ENCODE results near the gene MPO. TPM values are rescaled to one million over a fixed set of nuclear protein-coding genes. Genes with fewer than 3 reads are reported as not detected.

MPO gene
- polyA plus RNA-seq, 1 experiment = not detected

GRCh38 chr17:58327363-58328194 is 46.8 kb upstream of the MPO start:
- no peak for DNase-seq (ENCODE audit: low read depth)
- Histone ChIP-seq H3K36me3 (ENCODE audit: control insufficient read depth, insufficient read depth, low read length) (no peaks in the 10 kb centered on the region), H3K4me3 (ENCODE audit: low read depth, low read length) (no peak overlapping the region), H3K27me3 (ENCODE audit: control insufficient read depth, insufficient read depth, low read length) (no peaks in the 10 kb centered on the region)
- POLR2A ChIA-PET = no interaction called here
- no peak for TF ChIP-seq CTCF (IDR thresholded peaks at IDR 0.05; ENCODE audit: insufficient read depth, low read depth, low read length)
- CTCF ChIA-PET = interaction anchor here (0.5 to 4.0 kb wide), 5 partner anchors 10 to 166 kb away, joined by 3 to 21 read pairs (median 3); no protein-coding TSS in a partner anchor

- Histone ChIP-seq H3K27me3 (ENCODE audit: control insufficient read depth, insufficient read depth, low read length) (no peaks in the 10 kb centered on the region), H3K4me3 (ENCODE audit: low read depth, low read length) (no peak overlapping the region), H3K36me3 (ENCODE audit: control insufficient read depth, insufficient read depth, low read length) (no peaks in the 10 kb centered on the region)
- ChIA-PET POLR2A (interaction anchor here (1.2 kb wide), 1 partner anchor 26 kb away, joined by 3 read pairs; the partner anchor contains the start of gene SUPT4H1), CTCF (interaction anchor here (0.9 to 4.0 kb wide), 5 partner anchors 10 to 121 kb away, joined by 3 to 21 read pairs (median 6); partner anchors contain the start of gene RNF43)
- no peak for TF ChIP-seq CTCF (IDR thresholded peaks at IDR 0.05; ENCODE audit: insufficient read depth, low read depth, low read length)
- no peak for DNase-seq (ENCODE audit: low read depth)
Measured at GRCh38 chr17:58326609-58327362, 46.1 kb upstream of the MPO start.

GRCh38 chr17:58325976-58326468 is 45.3 kb upstream of the MPO start:
- Histone ChIP-seq H3K36me3 (ENCODE audit: control insufficient read depth, insufficient read depth, low read length) (no peaks in the 10 kb centered on the region), H3K4me3 (ENCODE audit: low read depth, low read length) (no peak overlapping the region), H3K27me3 (ENCODE audit: control insufficient read depth, insufficient read depth, low read length) (no peaks in the 10 kb centered on the region)
- TF ChIP-seq CTCF (IDR thresholded peaks at IDR 0.05; ENCODE audit: insufficient read depth, low read depth, low read length) = no peak
- DNase-seq (ENCODE audit: low read depth) = no peak
- POLR2A ChIA-PET = interaction anchor here (1.2 kb wide), 1 partner anchor 26 kb away, joined by 3 read pairs; the partner anchor contains the start of gene SUPT4H1
- CTCF ChIA-PET = interaction anchor here (1.1 to 4.0 kb wide), 3 partner anchors 9 to 91 kb away, joined by 3 to 21 read pairs (median 6); partner anchors contain the start of genes RNF43 and SUPT4H1

GRCh38 chr17:58325289-58325726 is 44.6 kb upstream of the MPO start:
- ChIA-PET POLR2A (interaction anchor here (1.2 kb wide), 1 partner anchor 27 kb away, joined by 3 read pairs; the partner anchor contains the start of gene SUPT4H1), CTCF (interaction anchor here (1.1 to 4.0 kb wide), 3 partner anchors 8 to 92 kb away, joined by 3 to 21 read pairs (median 6); partner anchors contain the start of genes RNF43 and SUPT4H1)
- Histone ChIP-seq H3K4me3 (ENCODE audit: low read depth, low read length) (no peak overlapping the region; the same call in 1 of the 2 replicates), H3K36me3 (ENCODE audit: control insufficient read depth, insufficient read depth, low read length) (no peaks in the 10 kb centered on the region), H3K27me3 (ENCODE audit: control insufficient read depth, insufficient read depth, low read length) (no peaks in the 10 kb centered on the region)
- no peak for DNase-seq (ENCODE audit: low read depth)
- no peak for TF ChIP-seq CTCF (IDR thresholded peaks at IDR 0.05; ENCODE audit: insufficient read depth, low read depth, low read length)
